Gastroesophageal sphincter (tissue), 4 donors: ENCODE data around the gene LPCAT1. TPM values are rescaled to one million over a fixed set of nuclear protein-coding genes. Genes with fewer than 3 reads are reported as not detected.
A peak's percentile ranks its signal among the peaks of the same experiment; 100 is the strongest.

Source experiments
- ATAC-seq: fragments of 150-250 bp; one replicate; pipeline ENCODE4 v1.9.1; 2016; ENCODE audit warnings: mild to moderate bottlenecking, moderate library complexity
- H3K27ac ChIP-seq, 4 donors: fragments of 200-600 bp; sonication (generic) in 3 of 4; 1 replicate in 3 of 4; 2 replicates in 1 of 4; pipeline ENCODE4 v1.5.1; 2016 to 2019
- H3K27me3 ChIP-seq: fragments of 200-600 bp; sonication (generic); one replicate; pipeline ENCODE4 v1.5.1; 2019
- H3K36me3 ChIP-seq, 2 donors: fragments of 200-600 bp; sonication (generic); one replicate each; pipeline ENCODE4 v1.5.1; 2019; ENCODE audit warnings: control low read depth in 1 of 2
- H3K4me1 ChIP-seq, 3 donors: fragments of 200-600 bp; sonication (generic); 1 replicate in 2 of 3; 2 replicates in 1 of 3; pipeline ENCODE4 v1.5.1; 2016 to 2019; ENCODE audit warnings: control low read depth in 2 of 3
- H3K4me3 ChIP-seq, 2 donors: fragments of 200-600 bp; sonication (generic); one replicate each; pipeline ENCODE4 v1.5.1; 2019; ENCODE audit warnings: mild to moderate bottlenecking in 1 of 2, moderate library complexity in 1 of 2
- H3K9me3 ChIP-seq, 3 donors: fragments of 200-600 bp; sonication (generic); one replicate each; pipeline ENCODE4 v1.5.1; 2017 to 2019; ENCODE audit warnings: control low read depth in 2 of 3
- CTCF ChIP-seq, 4 experiments: fragments of 200-600 bp in 2 of 4; fragments of 450-650 bp in 2 of 4; sonication (generic) in 1 of 4; IDR thresholded peaks; one replicate each; pipeline ENCODE4 v1.5.1; 2017 to 2019; ENCODE audit warnings: antibody characterized with exemption in 4 of 4, mild to moderate bottlenecking in 2 of 4, moderate library complexity in 2 of 4
- EP300 ChIP-seq: sonication (generic); formaldehyde crosslinking; IDR thresholded peaks from one replicate; pipeline ENCODE4 v1.6.1; 2017; ENCODE audit warnings: antibody characterized with exemption, mild to moderate bottlenecking
- POLR2A ChIP-seq, 2 donors: fragments of 450-650 bp; IDR thresholded peaks; one replicate each; pipeline ENCODE4 v1.6.1; 2017; ENCODE audit warnings: antibody characterized with exemption in 2 of 2, mild to moderate bottlenecking in 2 of 2, moderate library complexity in 1 of 2
- POLR2AphosphoS5 ChIP-seq: sonication (generic); formaldehyde crosslinking; IDR thresholded peaks from one replicate; pipeline ENCODE4 v1.6.1; 2017; ENCODE audit warnings: antibody characterized with exemption
- WGBS, 2 donors: methylation state at CpG; one replicate each; pipeline ENCODE4 v1.1.5; 2018; ENCODE audit warnings: low coverage in 1 of 2; 5-methylcytosine and 5-hydroxymethylcytosine counted together
- total RNA-seq, 4 donors: library from RNA; depleted of rRNA; stranded (reverse); fragments of >200 nt; gene quantifications; one replicate each; pipeline ENCODE4 v1.1.0, GENCODE V29; 2016

The LPCAT1 gene
- total RNA-seq, 4 donors from 2014 or later = 20.3 to 52.6 (median 31.8) TPM

GRCh38 chr5:1489754-1490153, 34.0 kb downstream of the LPCAT1 start:
- no peak for ATAC-seq
- H3K4me3 ChIP-seq = no peak overlapping the region
- H3K27ac ChIP-seq = peak overlapping the region in 1 of 4 donors; percentile 10
- WGBS, 2 donors = no CpG with 5 or more reads among the region's 18 CpGs
- H3K9me3 ChIP-seq = no peaks in the 10 kb centered on the region
- no peaks in the 10 kb centered on the region for H3K27me3 ChIP-seq
- TF ChIP-seq POLR2A (IDR thresholded peaks at IDR 0.05) (no peak), EP300 (no peak), CTCF (IDR thresholded peaks at IDR 0.05) (no peak), POLR2AphosphoS5 (no peak)
- H3K4me1 ChIP-seq = peaks cover 0 to 2% (median 0%) of the 10 kb centered on the region in 3 donors
- peaks cover 0 to 100% of the 10 kb centered on the region in 2 donors for H3K36me3 ChIP-seq

- 27 to 85% methylated on average over 2 to 4 of the region's 14 CpGs for WGBS, 2 donors
- peaks cover 0 to 100% of the 10 kb centered on the region in 2 donors for H3K36me3 ChIP-seq
These were observed 34.7 kb downstream of the LPCAT1 start for GRCh38 chr5:1488882-1489680.

GRCh38 chr5:1487079-1487764, 36.5 kb downstream of the LPCAT1 start:
- H3K4me3 ChIP-seq = no peak overlapping the region
- no peak for TF ChIP-seq EP300
- no peak for TF ChIP-seq POLR2A (IDR thresholded peaks at IDR 0.05)
- TF ChIP-seq POLR2AphosphoS5 = no peak
- TF ChIP-seq CTCF (IDR thresholded peaks at IDR 0.05) = no peak
- ATAC-seq = no peak
- peaks cover 0 to 94% of the 10 kb centered on the region in 2 donors for H3K36me3 ChIP-seq
- no peaks in the 10 kb centered on the region for H3K9me3 ChIP-seq
- H3K27me3 ChIP-seq = no peaks in the 10 kb centered on the region
- WGBS, 2 donors = 89 to 92% methylated on average over 11 to 14 of the region's 27 CpGs
- H3K4me1 ChIP-seq = peaks cover 0 to 2% (median 0%) of the 10 kb centered on the region in 3 donors
- no peak overlapping the region for H3K27ac ChIP-seq

More at GRCh38 chr5:1488882-1489680, 34.7 kb downstream of the LPCAT1 start:
- no peaks in the 10 kb centered on the region for H3K27me3 ChIP-seq
- TF ChIP-seq POLR2AphosphoS5 (no peak), POLR2A (IDR thresholded peaks at IDR 0.05) (no peak), CTCF (IDR thresholded peaks at IDR 0.05) (no peak), EP300 (no peak)
- no peak overlapping the region for H3K27ac ChIP-seq
- peaks cover 0 to 2% (median 0%) of the 10 kb centered on the region in 3 donors for H3K4me1 ChIP-seq
- H3K9me3 ChIP-seq = no peaks in the 10 kb centered on the region
- H3K4me3 ChIP-seq = no peak overlapping the region
- peak; percentile 72 for ATAC-seq

GRCh38 chr5:1486271-1486670, 37.5 kb downstream of the LPCAT1 start:
- Histone ChIP-seq H3K36me3 (peaks cover 0 to 90% of the 10 kb centered on the region in 2 donors), H3K4me1 (peaks cover 0 to 2% (median 0%) of the 10 kb centered on the region in 3 donors), H3K27me3 (no peaks in the 10 kb centered on the region), H3K4me3 (no peak overlapping the region), H3K9me3 (no peaks in the 10 kb centered on the region), H3K27ac (no peak overlapping the region)
- 82% methylated on average over 3 of the region's 13 CpGs; no CpG with 5 or more reads in 1 of the 2 donors for WGBS, 2 donors
- ATAC-seq = no peak
- TF ChIP-seq EP300 = no peak
- TF ChIP-seq POLR2A (IDR thresholded peaks at IDR 0.05) = no peak
- TF ChIP-seq POLR2AphosphoS5 = no peak
- TF ChIP-seq CTCF (IDR thresholded peaks at IDR 0.05) = no peak
